GM19438 (cell line): ENCODE results near the gene CMTM1.
"Not testable (repeated sequence)": the region's sequence is repeated elsewhere in the genome, so short reads cannot be mapped to it uniquely, and the experiment has no call there.

Experiments
- ATAC-seq: cut with Tn5 transposase; IDR thresholded peaks from one replicate; pipeline ENCODE4 v1.9.1; 2021; ENCODE audit warnings: low read depth; ENCODE audit not compliant: unreplicated experiment

The CMTM1 gene

DNA sequence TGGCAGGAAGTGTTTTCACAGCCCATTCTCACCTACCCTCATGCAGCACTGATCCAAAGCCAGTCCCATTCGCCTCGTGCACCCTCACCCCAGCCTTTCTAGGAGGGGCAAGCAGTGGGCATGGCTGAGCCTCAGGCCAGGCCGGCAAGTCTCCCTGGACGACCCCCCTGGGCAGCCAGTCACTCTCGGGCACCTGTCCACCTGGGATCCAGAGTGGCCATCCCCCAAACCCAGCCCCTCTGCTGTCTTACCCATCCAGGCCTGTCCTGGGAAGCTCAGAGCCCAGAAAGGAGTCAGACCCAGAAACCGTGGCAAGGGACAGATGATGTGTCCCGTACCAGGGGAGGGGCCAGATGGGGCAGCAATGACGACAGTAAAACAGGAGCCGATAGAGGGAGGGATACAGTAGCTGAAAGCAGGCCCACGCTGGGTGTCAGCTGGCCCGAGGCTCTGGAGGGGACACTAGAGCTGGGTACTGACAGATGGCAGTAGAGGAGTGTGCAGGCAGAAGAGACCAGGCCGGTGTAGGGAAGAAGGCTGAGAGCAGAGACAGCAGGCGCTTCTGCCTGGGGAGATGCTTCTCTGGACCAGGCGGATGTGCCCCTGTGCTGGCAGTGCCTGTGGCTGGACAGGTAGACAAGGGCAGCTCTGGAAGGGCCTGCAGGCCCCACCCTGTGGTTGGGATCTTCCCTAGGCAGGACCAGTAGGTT lies 44.0 kb downstream of the CMTM1 start:
- ATAC-seq = no peak

DNA sequence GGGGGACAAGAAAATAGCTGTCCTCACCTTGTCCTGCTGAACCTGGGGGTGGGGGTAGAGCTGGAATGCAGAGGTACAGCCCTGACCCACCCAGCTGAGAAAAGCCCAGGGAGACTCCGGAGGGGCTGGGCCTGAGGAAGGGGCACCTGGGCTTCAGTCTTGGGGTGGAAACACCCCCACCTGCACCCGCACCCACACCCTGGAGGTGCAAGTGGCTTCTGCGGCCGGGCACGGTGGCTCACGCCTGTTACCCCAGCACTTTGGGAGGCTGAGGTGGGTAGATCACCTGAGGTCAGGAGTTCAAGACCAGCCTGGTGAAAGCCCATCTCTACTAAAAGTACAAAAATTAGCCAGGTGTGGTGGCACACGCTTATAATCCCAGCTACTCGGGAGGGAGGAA lies 45.7 kb downstream of the CMTM1 start:
- not testable (repeated sequence) for ATAC-seq

DNA sequence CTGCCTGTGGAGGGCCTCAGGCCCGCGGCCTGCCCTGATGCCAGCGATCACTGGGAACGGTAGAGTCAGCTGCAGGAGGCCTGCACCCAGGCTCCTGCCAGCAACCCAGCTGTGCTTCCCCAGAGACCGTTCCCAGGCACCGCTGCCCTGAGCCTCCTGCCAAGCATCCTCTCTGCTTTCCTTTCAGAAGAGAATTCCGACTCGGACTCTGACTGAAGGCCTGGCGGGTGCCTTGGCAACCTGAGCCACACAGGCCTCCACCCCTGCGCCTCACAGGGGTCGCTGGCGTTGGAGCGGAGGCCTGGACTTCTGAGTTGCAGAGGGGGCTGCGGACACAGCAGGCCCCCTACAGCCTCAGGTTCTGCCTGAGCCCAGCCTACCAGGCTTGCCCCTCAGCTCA lies 46.2 kb downstream of the CMTM1 start:
- no peak for ATAC-seq

DNA sequence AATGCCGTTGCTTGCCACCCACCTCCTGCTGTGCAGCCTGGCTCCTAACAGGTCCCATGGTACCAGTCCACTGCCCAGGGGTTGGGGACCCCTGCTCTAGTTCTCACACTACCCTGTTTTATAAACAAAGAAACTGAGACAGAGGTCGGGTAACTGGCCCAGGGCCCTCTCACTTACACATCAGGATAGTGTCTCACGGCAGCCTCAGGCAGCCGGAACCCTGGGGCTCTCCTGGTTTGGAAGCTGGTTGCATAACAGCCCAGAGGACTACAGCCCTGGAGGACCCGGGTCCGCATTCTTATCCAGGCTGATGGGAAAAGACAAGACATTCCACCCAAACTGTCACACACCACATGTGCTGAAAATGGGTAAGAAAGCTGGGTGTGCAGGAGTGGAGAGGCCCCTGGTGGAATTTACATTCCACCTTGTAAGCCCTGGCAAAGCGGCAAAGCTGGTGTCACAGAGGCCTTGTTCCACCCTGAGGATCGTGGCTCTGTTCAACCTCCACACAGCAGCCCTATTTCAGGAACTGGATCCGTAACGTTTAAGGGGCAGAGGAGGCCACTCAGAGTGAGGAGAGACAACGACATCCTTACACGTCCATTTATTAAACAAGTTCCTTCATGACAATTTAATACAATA lies 48.0 kb downstream of the CMTM1 start:
- ATAC-seq = no peak

DNA sequence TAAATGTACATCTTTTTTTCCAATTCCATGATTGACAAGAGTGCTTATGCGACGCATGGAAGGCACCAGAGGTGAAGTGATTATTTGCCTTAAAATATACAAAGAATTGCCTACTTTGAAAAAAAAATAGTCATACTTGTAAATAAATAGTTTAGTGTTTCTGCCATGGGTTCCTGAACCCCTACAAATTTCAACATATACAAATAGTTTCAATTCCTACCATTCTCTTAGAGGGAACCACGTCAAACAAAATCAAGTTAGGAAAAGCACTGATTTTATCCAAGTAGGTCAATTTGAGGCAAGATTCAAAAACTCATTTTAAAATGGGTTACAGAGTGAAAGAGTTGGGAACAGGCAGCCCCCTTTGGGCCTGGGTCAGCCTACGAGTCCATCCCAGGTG lies 49.9 kb downstream of the CMTM1 start:
- no peak for ATAC-seq

DNA sequence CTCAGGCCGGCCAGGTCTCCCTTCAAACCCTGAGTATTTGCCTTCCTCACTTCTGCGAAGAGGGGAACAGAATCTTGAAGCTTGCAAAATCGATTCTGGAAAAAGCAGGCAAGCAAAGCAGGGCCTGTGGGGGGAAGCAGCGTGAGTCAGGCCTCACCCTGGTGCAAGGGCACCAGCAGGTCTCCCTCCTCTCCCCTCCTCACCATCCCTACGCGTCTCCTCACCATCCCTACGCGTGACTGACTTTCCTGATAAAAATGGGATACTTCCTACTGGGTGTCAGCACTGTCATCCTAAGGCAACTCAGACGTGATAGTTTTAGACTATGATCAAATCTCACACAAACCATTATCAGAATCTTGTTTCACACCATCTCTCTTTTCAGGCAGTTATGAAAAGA lies 50.4 kb downstream of the CMTM1 start:
- no peak for ATAC-seq

DNA sequence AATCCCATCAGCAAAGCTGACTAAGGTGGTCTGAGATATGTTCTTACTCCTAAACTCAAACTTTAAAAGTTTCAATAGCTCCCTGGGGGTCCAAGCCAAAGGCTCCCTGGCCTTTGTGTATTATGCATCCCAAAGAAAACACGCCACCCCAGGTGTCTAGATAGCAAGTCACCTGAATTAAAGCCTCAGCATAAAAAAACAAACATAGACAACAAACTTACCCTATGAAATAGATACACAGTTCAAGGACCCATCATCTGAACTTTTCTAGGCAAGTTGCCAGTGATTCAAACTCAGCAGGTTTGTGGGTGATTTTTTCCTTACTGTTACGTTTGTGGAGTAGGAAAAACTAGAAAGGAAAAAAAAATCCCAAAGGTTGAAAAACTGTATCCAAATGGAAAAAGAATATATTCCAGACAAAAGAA lies 50.8 kb downstream of the CMTM1 start:
- ATAC-seq = no peak

DNA sequence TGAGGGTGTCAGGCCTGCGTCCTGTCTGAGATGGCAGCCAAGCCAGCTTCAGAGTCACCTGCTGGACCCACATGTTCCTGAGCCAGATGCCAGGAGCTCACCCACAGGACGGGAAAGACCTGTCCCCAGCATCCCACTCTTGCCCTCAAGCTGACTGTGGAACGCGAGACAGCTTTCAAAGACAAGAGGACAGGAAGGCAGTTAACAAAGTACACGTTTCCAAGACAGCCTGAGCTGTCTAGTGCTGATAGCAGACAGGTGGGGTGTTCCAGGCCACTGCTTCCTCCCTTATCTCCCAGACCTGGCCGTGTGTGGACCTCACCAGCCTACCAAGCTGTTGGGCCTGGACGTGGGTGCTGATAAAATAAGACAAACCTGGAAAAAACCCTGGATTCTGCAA lies 51.5 kb downstream of the CMTM1 start:
- ATAC-seq = no peak

DNA sequence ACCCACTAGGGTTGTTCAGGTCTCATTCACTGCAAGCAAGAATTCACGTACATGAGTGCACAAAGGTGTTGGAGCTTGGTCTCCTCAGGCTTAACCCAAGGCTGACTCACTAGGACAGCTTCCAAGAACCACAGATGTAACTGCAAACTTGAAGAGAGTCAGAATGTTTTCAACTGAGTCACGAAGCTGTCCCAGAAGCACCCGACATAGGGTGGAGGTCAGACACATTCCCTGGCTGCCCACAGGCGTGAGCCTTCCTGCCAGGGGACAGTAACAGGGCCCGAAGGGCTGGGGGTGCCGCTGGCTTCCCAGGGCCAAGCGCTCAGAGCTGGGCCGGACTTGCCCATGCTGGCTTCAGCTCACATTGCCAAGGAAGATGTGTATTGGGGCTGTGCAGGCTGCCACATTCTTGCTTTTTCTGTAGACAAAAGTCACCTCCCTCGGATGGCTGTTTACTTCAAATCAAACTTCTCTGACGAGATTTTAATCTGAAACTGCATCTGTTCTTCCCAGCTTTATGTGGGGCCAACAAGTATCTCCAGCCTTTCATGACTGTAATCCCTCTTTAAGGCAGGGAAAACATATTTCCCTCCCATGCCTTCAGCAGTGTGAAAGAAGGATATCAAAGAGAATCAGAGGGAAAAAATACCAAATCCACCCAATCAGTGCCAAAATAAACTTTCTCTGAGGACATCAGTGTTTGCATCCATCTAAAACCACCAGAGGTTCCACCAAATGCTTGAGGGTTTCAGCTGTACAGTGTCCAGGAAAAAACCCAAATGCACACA lies 52.5 kb downstream of the CMTM1 start:
- no peak for ATAC-seq

DNA sequence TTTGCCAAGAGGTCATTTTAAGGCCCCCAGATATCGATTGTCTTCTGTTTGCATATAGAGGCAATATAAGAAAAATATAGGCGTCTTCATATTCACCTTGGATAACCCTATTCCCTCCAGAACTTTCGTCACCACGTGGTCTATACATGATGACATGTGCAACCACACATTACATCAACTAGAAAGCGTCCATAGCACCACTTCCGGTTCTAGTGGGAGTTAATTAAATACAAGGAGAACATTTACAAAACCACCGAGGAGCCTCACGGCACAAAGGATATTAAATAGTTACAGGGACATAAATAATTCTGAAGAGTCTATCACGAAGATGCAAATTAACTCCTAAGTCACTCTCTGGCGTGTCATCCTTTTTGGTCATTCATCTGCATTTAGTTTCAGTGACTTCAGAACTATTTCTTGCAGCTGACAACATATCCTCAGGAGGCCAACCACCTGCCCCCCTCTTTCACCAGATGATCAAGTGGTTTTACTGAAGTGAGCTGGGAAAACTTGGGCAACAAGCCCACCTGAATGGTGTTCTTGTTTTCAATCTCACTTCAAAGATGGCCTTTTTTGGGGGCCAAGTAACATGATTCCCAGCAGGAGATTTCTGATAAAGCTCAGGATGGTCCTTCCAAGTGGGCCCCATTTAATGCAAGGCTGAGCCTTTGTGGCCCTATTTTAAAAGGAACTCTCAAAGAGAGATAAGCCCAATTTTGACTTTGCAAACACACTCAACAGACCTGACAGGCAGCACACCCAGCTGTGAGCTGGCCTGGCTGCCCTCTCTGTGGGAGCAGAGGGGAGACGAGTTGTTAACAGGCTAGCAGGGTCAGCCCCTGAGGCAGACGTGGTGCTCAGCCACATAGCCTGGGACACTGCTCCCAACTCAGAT lies 53.5 kb downstream of the CMTM1 start:
- no peak for ATAC-seq

DNA sequence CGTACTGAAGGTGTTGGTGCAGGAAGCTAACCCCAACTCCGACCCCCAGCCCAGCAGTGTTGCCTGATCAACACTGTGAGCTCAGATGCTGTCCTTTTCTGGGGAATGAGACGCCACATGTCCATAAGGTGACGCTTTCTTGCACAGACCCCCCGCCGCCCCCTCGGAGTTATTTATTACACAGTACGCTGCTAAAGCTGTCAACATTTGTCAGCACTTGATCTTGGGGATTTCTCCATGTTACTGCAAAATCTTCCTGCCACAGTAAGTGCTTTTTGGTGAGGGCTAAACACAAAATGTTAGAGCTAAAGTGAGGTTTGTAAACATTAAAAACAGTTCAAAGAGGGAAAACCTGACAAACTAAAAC lies 54.2 kb downstream of the CMTM1 start:
- ATAC-seq = no peak

DNA sequence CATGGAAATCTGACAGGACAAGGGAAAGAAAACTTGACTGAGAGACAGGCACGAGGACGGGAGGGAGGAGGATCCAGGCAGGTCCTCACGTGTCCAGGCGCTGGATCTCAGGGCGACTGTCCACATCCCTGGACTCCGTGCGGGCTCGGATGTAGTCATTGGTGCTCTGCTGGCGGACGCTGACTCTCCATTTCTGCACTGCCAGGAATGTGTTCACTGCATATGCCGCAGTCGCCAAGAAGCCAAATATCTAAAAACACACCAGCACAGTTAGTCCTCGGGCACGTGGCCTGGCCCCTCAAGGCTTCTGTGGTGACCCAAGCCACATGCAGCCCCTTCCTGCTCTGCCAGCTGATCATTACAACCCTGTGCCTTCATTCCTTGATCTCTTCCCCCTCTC lies 55.7 kb downstream of the CMTM1 start:
- ATAC-seq = no peak

DNA sequence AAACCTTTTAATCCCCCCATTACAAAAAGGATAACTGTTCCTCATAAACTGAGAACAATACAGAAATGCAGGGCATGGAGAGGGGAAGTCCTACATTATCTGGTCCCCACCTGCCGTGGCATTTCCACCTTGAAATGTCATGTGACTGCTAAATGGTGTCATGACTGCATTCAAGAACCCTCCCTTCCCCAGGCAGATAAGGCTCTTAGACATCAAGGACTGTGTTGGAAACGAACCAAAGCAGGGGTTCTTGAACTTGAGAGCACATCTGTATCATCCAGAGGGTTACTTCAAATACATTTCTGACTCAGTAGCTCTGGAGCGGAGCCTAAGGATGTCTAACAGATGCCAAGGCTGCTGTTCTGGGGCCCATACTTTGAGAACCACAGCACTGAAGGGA lies 56.6 kb downstream of the CMTM1 start:
- ATAC-seq = no peak

DNA sequence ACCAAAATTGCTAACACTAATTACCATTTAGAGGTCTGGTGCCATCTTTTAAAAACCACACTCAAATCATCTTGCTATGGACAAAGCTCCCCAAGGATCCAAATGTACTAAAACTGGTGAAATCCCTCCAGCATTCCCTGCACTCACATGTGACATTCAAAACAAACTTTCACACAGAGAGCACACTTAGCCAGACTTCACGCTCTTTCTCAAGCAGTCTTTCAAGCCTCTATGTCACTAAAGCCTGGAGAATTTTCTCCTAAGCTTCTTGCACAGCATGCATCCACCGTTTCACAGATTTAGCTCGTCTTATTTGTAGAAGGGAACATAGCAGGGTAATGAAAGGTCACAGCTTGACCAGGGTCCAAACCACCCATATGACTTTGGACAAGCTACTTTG lies 57.5 kb downstream of the CMTM1 start:
- ATAC-seq = no peak

DNA sequence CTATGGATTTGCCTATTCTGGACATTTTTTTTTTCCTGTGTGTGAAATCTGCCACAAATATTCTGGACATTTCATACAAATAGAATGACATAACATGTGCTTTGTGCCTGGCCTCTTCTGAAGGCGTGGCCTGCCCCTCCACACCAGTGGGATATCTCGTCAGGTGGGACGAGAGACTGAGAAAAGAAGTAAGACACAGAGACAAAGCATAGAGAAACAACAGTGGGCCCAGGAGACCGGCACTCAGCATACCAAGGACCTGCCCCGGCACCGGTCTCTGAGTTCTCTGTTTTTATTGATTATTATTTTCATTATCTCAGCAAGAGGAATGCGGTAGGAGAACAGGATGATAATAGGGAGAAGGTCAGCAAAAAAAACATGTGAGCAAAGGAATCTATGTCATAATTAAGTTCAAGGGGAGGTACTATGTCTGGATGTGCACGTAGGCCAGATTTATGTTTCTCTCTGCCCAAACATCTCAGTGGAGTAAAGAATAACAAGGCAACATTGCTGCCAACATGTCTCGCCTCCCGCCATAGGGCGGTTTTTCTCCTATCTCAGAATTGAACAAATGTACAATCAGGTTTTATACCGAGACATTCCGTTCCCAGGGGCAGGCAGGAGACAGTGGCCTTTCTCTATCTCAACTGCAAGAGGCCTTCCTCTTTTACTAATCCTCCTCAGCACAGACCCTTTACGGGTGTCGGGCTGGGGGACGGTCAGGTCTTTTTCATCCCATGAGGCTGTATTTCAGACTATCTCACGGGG lies 61.6 kb downstream of the CMTM1 start:
- ATAC-seq = not testable (repeated sequence)
